Right atrium auricular region (tissue), 2 donors: Measurements from ENCODE around the gene ARHGEF38. TPM values are rescaled to one million over a fixed set of nuclear protein-coding genes. Genes with fewer than 3 reads are reported as not detected.

ENCODE experiments used
- DNase-seq: peaks from one replicate; pipeline ENCODE4 v3.0.0-alpha.2; 2019; ENCODE audit warnings: low spot score
- H3K27ac ChIP-seq, 2 donors: fragments of 200-600 bp; sonication (generic); 1 replicate in 1 of 2; 2 replicates in 1 of 2; pipeline ENCODE4 v1.5.1; 2016 to 2019
- H3K27me3 ChIP-seq, 2 donors: fragments of 200-600 bp; sonication (generic); one replicate each; pipeline versions ENCODE4 v1.5.1 to v1.6.0; 2017 to 2019
- H3K36me3 ChIP-seq: fragments of 200-600 bp; sonication (generic); one replicate; pipeline ENCODE4 v1.5.1; 2016
- H3K4me1 ChIP-seq, 2 donors: fragments of 200-600 bp; sonication (generic); one replicate each; pipeline versions ENCODE4 v1.5.1 to v1.6.0; 2017 to 2019
- H3K4me3 ChIP-seq, 2 donors: fragments of 200-600 bp; sonication (generic); 1 replicate in 1 of 2; 2 replicates in 1 of 2; pipeline ENCODE4 v1.5.1; 2017 to 2019; ENCODE audit warnings: mild to moderate bottlenecking in 1 of 2, moderate library complexity in 1 of 2
- H3K9me3 ChIP-seq, 2 donors: fragments of 200-600 bp; sonication (generic); one replicate each; pipeline ENCODE4 v1.5.1; 2019
- CTCF ChIP-seq, 2 donors: fragments of 200-600 bp; sonication (generic); IDR thresholded peaks; one replicate each; pipeline ENCODE4 v1.5.1; 2019; ENCODE audit warnings: antibody characterized with exemption in 2 of 2
- total RNA-seq, 2 donors: library from RNA; depleted of rRNA; stranded (reverse); fragments of >200 nt; gene quantifications; one replicate each; pipeline ENCODE4 v1.1.0, GENCODE V29; 2016

Gene ARHGEF38
- total RNA-seq, 2 donors from 2014 or later, result not detected

GRCh38 chr4:105548483-105548882 is 3.9 kb upstream of the ARHGEF38 start:
- Histone ChIP-seq H3K9me3 (no peaks in the 10 kb centered on the region), H3K27ac (no peak overlapping the region), H3K4me1 (no peaks in the 10 kb centered on the region), H3K4me3 (no peak overlapping the region), H3K27me3 (no peaks in the 10 kb centered on the region), H3K36me3 (no peaks in the 10 kb centered on the region)
- no peak for TF ChIP-seq CTCF (IDR thresholded peaks at IDR 0.05)
- DNase-seq, result no peak

- H3K9me3 ChIP-seq, result no peaks in the 10 kb centered on the region
These were observed 1.8 kb upstream of the ARHGEF38 start for GRCh38 chr4:105550641-105551040.

GRCh38 chr4:105555409-105555808 is 3.0 kb downstream of the ARHGEF38 start:
- Histone ChIP-seq H3K9me3 (no peaks in the 10 kb centered on the region), H3K36me3 (no peaks in the 10 kb centered on the region), H3K4me1 (no peaks in the 10 kb centered on the region), H3K27ac (no peak overlapping the region), H3K4me3 (no peak overlapping the region), H3K27me3 (no peaks in the 10 kb centered on the region)
- TF ChIP-seq CTCF (IDR thresholded peaks at IDR 0.05), result no peak
- no peak for DNase-seq

More at GRCh38 chr4:105550641-105551040, 1.8 kb upstream of the ARHGEF38 start:
- no peaks in the 10 kb centered on the region for H3K36me3 ChIP-seq
- H3K27ac ChIP-seq, result no peak overlapping the region
- no peak for TF ChIP-seq CTCF (IDR thresholded peaks at IDR 0.05)
- no peaks in the 10 kb centered on the region for H3K27me3 ChIP-seq
- DNase-seq, result no peak
- H3K4me3 ChIP-seq, result no peak overlapping the region
- H3K4me1 ChIP-seq, result no peaks in the 10 kb centered on the region

- Histone ChIP-seq H3K4me3 (no peak overlapping the region), H3K4me1 (no peaks in the 10 kb centered on the region), H3K27me3 (no peaks in the 10 kb centered on the region), H3K36me3 (no peaks in the 10 kb centered on the region), H3K27ac (no peak overlapping the region), H3K9me3 (no peaks in the 10 kb centered on the region)
- DNase-seq, result no peak
- no peak for TF ChIP-seq CTCF (IDR thresholded peaks at IDR 0.05)
These were observed 3.8 kb downstream of the ARHGEF38 start for GRCh38 chr4:105556206-105556605.

GRCh38 chr4:105558277-105558676 is 5.9 kb downstream of the ARHGEF38 start:
- H3K27me3 ChIP-seq, result no peaks in the 10 kb centered on the region
- no peaks in the 10 kb centered on the region for H3K36me3 ChIP-seq
- H3K4me1 ChIP-seq, result no peaks in the 10 kb centered on the region
- no peak for DNase-seq
- H3K4me3 ChIP-seq, result no peak overlapping the region
- H3K9me3 ChIP-seq, result no peaks in the 10 kb centered on the region
- no peak for TF ChIP-seq CTCF (IDR thresholded peaks at IDR 0.05)
- H3K27ac ChIP-seq, result no peak overlapping the region

- TF ChIP-seq CTCF (IDR thresholded peaks at IDR 0.05), result no peak
- Histone ChIP-seq H3K4me3 (no peak overlapping the region), H3K36me3 (no peaks in the 10 kb centered on the region), H3K4me1 (no peaks in the 10 kb centered on the region), H3K27me3 (no peaks in the 10 kb centered on the region), H3K9me3 (no peaks in the 10 kb centered on the region), H3K27ac (no peak overlapping the region)
- no peak for DNase-seq
These were observed 8.0 kb downstream of the ARHGEF38 start for GRCh38 chr4:105560421-105560848.
